GM23248 (cell line): Measurements from ENCODE around the gene FRMD3.

Experiments
- EZH2 ChIP-seq: fragments of 200-600 bp; sonication (generic); IDR thresholded peaks from 2 replicates; pipeline ENCODE4 v1.6.1; 2018; ENCODE audit warnings: antibody characterized with exemption, mild to moderate bottlenecking; ENCODE audit not compliant: insufficient read depth, poor library complexity, severe bottlenecking
- EZH2phosphoT487 ChIP-seq: fragments of 200-600 bp; sonication (generic); IDR thresholded peaks from 2 replicates; pipeline ENCODE4 v1.6.1; 2018; ENCODE audit warnings: antibody characterized with exemption, moderate library complexity, mild to moderate bottlenecking, low read depth; ENCODE audit not compliant: insufficient read depth

DNA sequence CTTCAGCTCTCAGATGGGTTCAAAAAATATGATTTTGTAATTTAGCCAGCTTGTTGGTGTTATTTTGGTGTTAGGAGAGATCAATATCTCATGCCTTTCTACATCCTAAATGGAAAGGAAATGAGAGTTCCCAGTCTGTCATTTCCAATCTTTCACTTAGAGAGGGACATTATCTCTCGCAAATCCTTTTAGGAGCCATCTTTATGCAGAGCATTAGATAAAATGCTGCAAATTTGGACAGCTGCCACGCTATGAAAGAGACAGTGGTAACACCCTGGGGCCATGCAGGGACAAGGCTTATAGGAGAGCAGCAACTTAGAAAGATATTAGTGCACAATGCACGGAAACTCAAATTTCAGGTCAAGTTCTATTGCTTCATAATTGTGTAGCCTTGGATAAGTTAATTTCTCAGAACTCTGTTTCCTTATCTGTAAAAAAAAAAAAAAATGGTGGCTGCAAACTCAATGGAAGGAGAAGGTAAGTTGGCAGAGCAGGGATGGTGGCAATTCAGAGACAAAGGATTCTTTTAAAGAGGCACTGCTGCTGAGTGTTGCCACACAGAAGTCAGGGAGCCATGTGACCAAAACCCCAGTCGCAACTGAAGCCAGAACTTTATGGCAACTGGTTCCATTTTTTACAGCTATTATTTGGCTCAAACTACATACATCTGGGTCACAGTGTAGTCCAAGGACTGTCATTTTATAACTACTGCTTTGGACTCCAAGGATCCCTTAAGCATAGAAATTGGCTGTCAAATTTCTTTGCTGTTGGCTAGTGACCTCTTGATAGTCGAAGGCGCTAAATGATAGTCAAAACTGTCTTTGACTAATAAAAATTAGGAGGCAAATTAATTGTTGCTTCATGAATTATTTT is 210.2 kb downstream of the FRMD3 start:
- TF ChIP-seq EZH2phosphoT487 (no peak), EZH2 (no peak)
